Measurements from ENCODE around the gene MLH1. TPM values are rescaled to one million over a fixed set of nuclear protein-coding genes. Genes with fewer than 3 reads are reported as not detected.

Gene MLH1
- total RNA-seq, 1 experiment from 2014 or later = 62.8 TPM

GRCh38 chr3:37092484-37092883, 99.2 kb downstream of the MLH1 start:
- no peak for DNase-seq (ENCODE audit: low read depth)

- DNase-seq (ENCODE audit: low read depth) = no peak
Observed at GRCh38 chr3:37093481-37093880, 100.2 kb downstream of the MLH1 start.

- no peak for DNase-seq (ENCODE audit: low read depth)
Observed at GRCh38 chr3:37094636-37095035, 101.3 kb downstream of the MLH1 start.

- DNase-seq (ENCODE audit: low read depth) = peak; percentile 36
Observed at GRCh38 chr3:37096288-37096687, 103.0 kb downstream of the MLH1 start.

- no peak for DNase-seq (ENCODE audit: low read depth)
Observed at GRCh38 chr3:37096975-37097374, 103.7 kb downstream of the MLH1 start.

- DNase-seq (ENCODE audit: low read depth) = no peak
Observed at GRCh38 chr3:37097776-37098175, 104.5 kb downstream of the MLH1 start.

GRCh38 chr3:37098884-37099283, 105.6 kb downstream of the MLH1 start:
- no peak for DNase-seq (ENCODE audit: low read depth)

GRCh38 chr3:37099469-37099868, 106.2 kb downstream of the MLH1 start:
- no peak for DNase-seq (ENCODE audit: low read depth)

- no peak for DNase-seq (ENCODE audit: low read depth)
Observed at GRCh38 chr3:37100411-37100810, 107.1 kb downstream of the MLH1 start.

Other genes with a start within 250 kb of the MLH1 start
- gene DCLK3, start 229.0 kb upstream of the MLH1 start, total RNA-seq (2014; rRNA removed; shearing (Covaris generic)) = 0.06 TPM in 1 of 2 replicates, not detected in the other
- 0.86 and 13.4 TPM in 2 replicates for gene TRANK1, start 48.5 kb upstream of the MLH1 start, total RNA-seq (2014; rRNA removed; shearing (Covaris generic))
- 4.7 and 9.4 TPM in 2 replicates for gene EPM2AIP1, start 387 bp upstream of the MLH1 start, total RNA-seq (2014; rRNA removed; shearing (Covaris generic))
- 41.1 and 46.7 TPM in 2 replicates for gene LRRFIP2, start 181.1 kb downstream of the MLH1 start, total RNA-seq (2014; rRNA removed; shearing (Covaris generic))
- gene GOLGA4, start 249.8 kb downstream of the MLH1 start, total RNA-seq (2014; rRNA removed; shearing (Covaris generic)) = 31.6 and 35.9 TPM in 2 replicates

Measured in Daoy (cell line).